WTC11 (cell line): ENCODE measurements around the gene CHPF2.

Experiments used
- CREB1 ChIP-seq: sonication (generic); formaldehyde crosslinking; IDR thresholded peaks from 2 replicates; pipeline ENCODE4 v1.8.0; 2023; ENCODE audit warnings: mild to moderate bottlenecking, missing genetic modification reagents
- ESRRA ChIP-seq: sonication (generic); formaldehyde crosslinking; IDR thresholded peaks from 2 replicates; pipeline ENCODE4 v1.8.1; 2022; ENCODE audit warnings: mild to moderate bottlenecking, missing genetic modification reagents, borderline replicate concordance
- FOXJ3 ChIP-seq: sonication (generic); formaldehyde crosslinking; IDR thresholded peaks from 2 replicates; pipeline ENCODE4 v1.9.0; 2021; ENCODE audit warnings: missing genetic modification reagents, mild to moderate bottlenecking, borderline replicate concordance
- MYBL2 ChIP-seq: sonication (generic); formaldehyde crosslinking; IDR thresholded peaks from 2 replicates; pipeline ENCODE4 v1.8.1; 2023; ENCODE audit warnings: mild to moderate bottlenecking, moderate library complexity, missing genetic modification reagents
- NFE2L1 ChIP-seq: sonication (generic); formaldehyde crosslinking; IDR thresholded peaks from 2 replicates; pipeline ENCODE4 v1.8.1; 2023; ENCODE audit warnings: missing genetic modification reagents
- NR1H2 ChIP-seq: sonication (generic); formaldehyde crosslinking; IDR thresholded peaks from 2 replicates; pipeline ENCODE4 v1.9.0; 2021; ENCODE audit warnings: mild to moderate bottlenecking, moderate library complexity, missing genetic modification reagents
- NR2C2 ChIP-seq: sonication (generic); formaldehyde crosslinking; IDR thresholded peaks from 2 replicates; pipeline ENCODE4 v1.8.0; 2022; ENCODE audit warnings: mild to moderate bottlenecking, missing genetic modification reagents
- TF ChIP-seq, protein P1 (sequence below): fragments of 200-600 bp; IDR thresholded peaks from 2 replicates; pipeline ENCODE4 v1.8.0; 2022; ENCODE audit warnings: antibody characterized with exemption
- TF ChIP-seq, protein P2 (sequence below): sonication (generic); formaldehyde crosslinking; conservative IDR thresholded peaks from 2 replicates; pipeline ENCODE4 v1.8.1; 2022; ENCODE audit warnings: mild to moderate bottlenecking, missing genetic modification reagents
- TF ChIP-seq, protein P3 (sequence below): sonication (generic); formaldehyde crosslinking; IDR thresholded peaks from 2 replicates; pipeline ENCODE4 v1.8.0; 2022; ENCODE audit warnings: mild to moderate bottlenecking, missing genetic modification reagents
- TF ChIP-seq, protein P4 (sequence below): sonication (generic); formaldehyde crosslinking; IDR thresholded peaks from 2 replicates; pipeline ENCODE4 v1.8.1; 2022; ENCODE audit warnings: missing genetic modification reagents, borderline replicate concordance
- TF ChIP-seq, protein P5 (sequence below): sonication (generic); formaldehyde crosslinking; IDR thresholded peaks from 2 replicates; pipeline ENCODE4 v1.8.1; 2023; ENCODE audit warnings: mild to moderate bottlenecking, missing genetic modification reagents, moderate library complexity
- TF ChIP-seq, protein P6 (sequence below): sonication (generic); formaldehyde crosslinking; IDR thresholded peaks from 2 replicates; pipeline ENCODE4 v1.8.1; 2023; ENCODE audit warnings: mild to moderate bottlenecking, moderate library complexity, missing genetic modification reagents

DNA sequence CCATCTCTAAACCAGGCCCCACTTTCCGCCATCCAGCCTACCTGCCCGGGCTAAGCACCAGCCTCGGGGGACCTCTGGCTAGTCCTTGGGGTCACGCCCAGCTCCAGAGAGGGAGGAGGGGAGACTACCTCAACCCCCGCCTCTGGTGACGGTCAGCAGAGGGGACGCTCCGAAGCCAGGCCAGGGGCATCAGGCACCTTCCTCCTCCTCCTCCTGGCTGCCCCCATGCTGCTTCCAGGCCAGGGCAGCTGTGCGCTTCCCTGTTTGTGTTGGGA, 20.2 kb downstream of the CHPF2 start:
- TF ChIP-seq NR2C2 (CRISPR knock-in tag) (no peak), ESRRA (CRISPR knock-in tag) (no peak), CREB1 (CRISPR knock-in tag) (no peak), MYBL2 (no peak), FOXJ3 (CRISPR knock-in tag) (no peak), NR1H2 (CRISPR knock-in tag) (no peak), NFE2L1 (CRISPR knock-in tag) (no peak)
- TF ChIP-seq, protein P1, sequence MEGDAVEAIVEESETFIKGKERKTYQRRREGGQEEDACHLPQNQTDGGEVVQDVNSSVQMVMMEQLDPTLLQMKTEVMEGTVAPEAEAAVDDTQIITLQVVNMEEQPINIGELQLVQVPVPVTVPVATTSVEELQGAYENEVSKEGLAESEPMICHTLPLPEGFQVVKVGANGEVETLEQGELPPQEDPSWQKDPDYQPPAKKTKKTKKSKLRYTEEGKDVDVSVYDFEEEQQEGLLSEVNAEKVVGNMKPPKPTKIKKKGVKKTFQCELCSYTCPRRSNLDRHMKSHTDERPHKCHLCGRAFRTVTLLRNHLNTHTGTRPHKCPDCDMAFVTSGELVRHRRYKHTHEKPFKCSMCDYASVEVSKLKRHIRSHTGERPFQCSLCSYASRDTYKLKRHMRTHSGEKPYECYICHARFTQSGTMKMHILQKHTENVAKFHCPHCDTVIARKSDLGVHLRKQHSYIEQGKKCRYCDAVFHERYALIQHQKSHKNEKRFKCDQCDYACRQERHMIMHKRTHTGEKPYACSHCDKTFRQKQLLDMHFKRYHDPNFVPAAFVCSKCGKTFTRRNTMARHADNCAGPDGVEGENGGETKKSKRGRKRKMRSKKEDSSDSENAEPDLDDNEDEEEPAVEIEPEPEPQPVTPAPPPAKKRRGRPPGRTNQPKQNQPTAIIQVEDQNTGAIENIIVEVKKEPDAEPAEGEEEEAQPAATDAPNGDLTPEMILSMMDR: no peak
- TF ChIP-seq, protein P2, sequence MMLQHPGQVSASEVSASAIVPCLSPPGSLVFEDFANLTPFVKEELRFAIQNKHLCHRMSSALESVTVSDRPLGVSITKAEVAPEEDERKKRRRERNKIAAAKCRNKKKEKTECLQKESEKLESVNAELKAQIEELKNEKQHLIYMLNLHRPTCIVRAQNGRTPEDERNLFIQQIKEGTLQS (CRISPR knock-in tag): no peak
- TF ChIP-seq, protein P3, sequence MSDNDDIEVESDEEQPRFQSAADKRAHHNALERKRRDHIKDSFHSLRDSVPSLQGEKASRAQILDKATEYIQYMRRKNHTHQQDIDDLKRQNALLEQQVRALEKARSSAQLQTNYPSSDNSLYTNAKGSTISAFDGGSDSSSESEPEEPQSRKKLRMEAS (CRISPR knock-in tag): no peak
- TF ChIP-seq, protein P4, sequence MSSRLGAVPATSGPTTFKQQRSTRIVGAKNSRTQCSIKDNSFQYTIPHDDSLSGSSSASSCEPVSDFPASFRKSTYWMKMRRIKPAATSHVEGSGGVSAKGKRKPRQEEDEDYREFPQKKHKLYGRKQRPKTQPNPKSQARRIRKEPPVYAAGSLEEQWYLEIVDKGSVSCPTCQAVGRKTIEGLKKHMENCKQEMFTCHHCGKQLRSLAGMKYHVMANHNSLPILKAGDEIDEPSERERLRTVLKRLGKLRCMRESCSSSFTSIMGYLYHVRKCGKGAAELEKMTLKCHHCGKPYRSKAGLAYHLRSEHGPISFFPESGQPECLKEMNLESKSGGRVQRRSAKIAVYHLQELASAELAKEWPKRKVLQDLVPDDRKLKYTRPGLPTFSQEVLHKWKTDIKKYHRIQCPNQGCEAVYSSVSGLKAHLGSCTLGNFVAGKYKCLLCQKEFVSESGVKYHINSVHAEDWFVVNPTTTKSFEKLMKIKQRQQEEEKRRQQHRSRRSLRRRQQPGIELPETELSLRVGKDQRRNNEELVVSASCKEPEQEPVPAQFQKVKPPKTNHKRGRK (CRISPR knock-in tag): no peak
- TF ChIP-seq, protein P5, sequence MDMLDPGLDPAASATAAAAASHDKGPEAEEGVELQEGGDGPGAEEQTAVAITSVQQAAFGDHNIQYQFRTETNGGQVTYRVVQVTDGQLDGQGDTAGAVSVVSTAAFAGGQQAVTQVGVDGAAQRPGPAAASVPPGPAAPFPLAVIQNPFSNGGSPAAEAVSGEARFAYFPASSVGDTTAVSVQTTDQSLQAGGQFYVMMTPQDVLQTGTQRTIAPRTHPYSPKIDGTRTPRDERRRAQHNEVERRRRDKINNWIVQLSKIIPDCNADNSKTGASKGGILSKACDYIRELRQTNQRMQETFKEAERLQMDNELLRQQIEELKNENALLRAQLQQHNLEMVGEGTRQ: no peak
- TF ChIP-seq, protein P6, sequence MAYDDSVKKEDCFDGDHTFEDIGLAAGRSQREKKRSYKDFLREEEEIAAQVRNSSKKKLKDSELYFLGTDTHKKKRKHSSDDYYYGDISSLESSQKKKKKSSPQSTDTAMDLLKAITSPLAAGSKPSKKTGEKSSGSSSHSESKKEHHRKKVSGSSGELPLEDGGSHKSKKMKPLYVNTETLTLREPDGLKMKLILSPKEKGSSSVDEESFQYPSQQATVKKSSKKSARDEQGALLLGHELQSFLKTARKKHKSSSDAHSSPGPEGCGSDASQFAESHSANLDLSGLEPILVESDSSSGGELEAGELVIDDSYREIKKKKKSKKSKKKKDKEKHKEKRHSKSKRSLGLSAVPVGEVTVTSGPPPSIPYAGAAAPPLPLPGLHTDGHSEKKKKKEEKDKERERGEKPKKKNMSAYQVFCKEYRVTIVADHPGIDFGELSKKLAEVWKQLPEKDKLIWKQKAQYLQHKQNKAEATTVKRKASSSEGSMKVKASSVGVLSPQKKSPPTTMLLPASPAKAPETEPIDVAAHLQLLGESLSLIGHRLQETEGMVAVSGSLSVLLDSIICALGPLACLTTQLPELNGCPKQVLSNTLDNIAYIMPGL (CRISPR knock-in tag): no peak
